Measurements from ENCODE around the gene TMEM132C.
"Not testable (repeated sequence)": the region's sequence is repeated elsewhere in the genome, so short reads cannot be mapped to it uniquely, and the experiment has no call there.

Gene TMEM132C

DNA sequence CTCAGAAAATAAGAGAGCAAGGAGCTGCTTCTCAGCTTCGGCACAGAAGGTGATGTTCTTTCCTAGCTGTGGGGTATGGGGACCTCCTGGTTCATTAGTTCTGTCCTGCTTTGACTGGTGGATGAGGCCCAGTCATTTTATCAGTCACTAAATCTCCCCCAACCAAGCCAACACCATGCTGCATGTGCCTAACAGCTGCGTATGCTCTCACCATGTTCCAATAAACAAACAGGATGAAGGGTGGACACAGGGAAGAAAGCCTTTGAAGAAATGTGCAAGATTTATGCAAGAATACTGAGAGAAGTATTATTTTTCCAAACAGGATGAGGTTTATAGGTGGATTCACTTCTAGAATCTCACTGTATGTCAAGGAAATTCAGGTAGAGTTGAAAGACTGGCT is 156.2 kb downstream of the TMEM132C start:
- DNase-seq, result no peak

- DNase-seq, result no peak
Observed at GRCh38 chr12:128424931-128425431, 158.0 kb downstream of the TMEM132C start.

- DNase-seq, result no peak
Observed at GRCh38 chr12:128425666-128426331, 158.8 kb downstream of the TMEM132C start.

GRCh38 chr12:128426511-128426910 is 159.5 kb downstream of the TMEM132C start:
- no peak for DNase-seq

DNA sequence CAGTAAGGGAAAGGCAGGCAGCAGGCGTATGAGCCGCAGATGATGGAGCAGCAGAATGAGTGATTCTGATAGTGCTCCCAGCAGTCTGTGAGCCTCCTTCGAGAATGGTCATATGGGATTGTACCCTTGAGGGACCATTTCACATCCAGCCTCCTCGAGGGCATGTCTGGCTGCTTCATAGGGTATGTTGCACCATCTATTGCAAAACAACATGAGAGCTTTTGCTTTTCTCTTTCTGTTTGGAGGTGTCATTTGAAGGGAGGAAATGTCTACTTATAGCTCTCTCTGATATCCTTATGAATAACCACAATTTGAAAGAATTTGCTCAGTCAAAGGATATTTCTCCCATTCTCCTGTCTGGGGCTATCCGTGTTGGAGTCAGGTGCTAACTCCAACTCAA is 172.8 kb downstream of the TMEM132C start:
- no peak for DNase-seq

DNA sequence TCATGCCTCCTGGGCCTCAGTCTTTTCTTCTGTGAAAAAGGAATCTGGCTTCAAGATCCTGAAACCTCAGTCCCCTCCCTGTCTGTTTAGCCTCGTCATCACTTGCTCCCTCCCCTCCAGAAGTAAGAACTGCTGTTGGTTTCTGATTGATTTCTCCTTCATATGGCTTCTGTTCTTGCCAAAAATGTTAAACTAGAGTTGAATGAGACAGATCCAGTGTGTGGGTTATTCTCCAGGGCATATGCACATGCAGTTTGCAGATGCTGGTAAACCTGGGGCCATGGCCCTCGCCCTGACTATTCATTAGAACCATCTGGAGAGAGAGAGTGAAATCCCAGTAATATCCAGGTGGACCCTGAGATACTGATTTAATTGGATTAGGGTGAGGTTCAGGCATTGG is 175.1 kb downstream of the TMEM132C start:
- DNase-seq, result no peak

- peak; percentile 43 for DNase-seq
Observed at GRCh38 chr12:128444598-128444997, 177.6 kb downstream of the TMEM132C start.

GRCh38 chr12:128445415-128446127 is 178.6 kb downstream of the TMEM132C start:
- DNase-seq, result peak; percentile 88

GRCh38 chr12:128449146-128449894 is 182.3 kb downstream of the TMEM132C start:
- peak; percentile 67 for DNase-seq

GRCh38 chr12:128450810-128451209 is 183.8 kb downstream of the TMEM132C start:
- DNase-seq, result no peak

DNA sequence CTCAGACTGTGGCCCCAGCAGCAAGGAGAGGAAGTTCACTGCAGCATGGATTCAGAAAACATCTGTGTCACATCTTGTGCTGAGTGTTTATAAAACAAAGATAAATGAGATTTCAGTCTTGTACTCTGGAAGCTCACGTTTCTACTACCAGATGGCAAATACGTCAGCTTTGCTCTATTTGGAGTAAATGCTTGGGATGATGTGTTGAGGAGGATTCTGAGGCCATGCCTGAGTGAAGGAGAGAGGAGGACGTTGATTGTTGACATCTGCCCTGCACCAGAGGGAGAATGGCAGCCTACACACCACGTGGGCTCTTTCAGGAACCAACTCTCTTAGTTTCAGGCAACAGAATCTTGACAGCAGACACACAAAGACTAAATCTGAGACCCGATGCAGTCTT is 188.9 kb downstream of the TMEM132C start:
- DNase-seq, result no peak

DNA sequence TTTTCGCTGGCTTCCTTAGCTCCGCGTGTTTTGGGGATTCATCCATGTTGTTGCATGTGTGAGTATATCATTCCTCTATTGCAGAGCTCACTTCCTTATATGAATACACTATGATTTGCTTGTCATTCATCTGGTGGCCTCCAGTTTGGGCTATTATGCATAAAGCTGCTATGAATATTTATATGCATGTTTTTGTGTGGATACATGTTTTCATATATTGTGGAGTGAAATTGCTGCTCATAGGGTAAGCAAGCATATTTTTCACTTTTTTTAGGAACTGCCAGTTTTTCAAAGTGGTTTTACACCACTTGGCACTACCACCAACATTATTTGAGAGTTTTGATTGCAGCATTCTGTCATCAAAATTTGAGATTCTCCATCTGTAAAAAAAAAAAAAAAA is 190.0 kb downstream of the TMEM132C start:
- no peak for DNase-seq

DNA sequence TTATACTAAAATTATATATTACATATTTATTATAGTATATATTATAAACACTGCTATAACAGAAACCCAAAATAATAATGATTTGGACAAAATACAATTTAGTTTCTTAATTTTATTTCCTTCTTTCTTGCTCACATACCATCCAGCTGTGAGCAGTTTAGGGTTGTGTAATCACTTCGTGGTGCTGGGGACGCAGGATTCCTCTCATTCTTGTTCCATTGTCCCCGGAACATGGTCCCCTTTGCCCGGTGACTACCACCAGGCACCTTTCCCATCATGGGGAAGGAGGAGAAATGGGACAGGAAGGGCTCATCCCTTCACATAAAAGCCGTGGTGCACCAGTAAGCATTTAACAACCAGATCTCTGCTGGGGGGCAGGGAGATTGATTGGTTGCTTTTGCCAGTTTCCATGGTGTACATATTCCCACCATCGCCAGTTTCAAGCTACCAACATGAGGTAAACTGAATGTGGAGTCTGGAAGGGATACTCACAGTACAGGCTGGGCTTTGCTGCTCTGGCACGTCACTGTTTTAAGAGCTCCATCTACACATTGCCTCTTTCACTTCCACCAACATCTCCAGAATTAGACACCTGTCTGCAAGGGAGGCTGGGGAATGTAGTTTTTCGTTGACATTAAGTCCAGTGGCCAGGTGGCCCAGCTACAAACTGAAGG is 191.5 kb downstream of the TMEM132C start:
- no peak for DNase-seq

DNA sequence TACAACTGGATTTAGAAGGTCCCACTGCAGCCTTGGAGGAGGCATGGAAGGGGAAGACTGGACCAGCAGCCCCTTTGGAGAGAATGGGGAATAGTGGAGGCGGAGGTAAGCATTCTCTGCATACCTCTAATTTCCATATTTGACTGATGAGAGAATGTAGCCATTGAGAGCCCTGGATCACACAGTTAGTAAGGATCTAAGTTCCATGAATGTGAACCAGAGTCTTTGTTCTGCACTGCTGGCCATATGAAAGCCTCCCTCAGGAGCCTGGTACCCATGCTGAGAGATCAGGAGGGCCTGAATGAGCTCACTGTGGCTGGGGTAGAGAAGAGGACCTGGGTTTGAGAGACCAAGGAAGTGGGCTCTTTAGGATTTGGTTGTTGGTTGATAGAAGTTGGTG is 192.1 kb downstream of the TMEM132C start:
- no peak for DNase-seq

- DNase-seq, result no peak
Observed at GRCh38 chr12:128463881-128464280, 196.9 kb downstream of the TMEM132C start.

DNA sequence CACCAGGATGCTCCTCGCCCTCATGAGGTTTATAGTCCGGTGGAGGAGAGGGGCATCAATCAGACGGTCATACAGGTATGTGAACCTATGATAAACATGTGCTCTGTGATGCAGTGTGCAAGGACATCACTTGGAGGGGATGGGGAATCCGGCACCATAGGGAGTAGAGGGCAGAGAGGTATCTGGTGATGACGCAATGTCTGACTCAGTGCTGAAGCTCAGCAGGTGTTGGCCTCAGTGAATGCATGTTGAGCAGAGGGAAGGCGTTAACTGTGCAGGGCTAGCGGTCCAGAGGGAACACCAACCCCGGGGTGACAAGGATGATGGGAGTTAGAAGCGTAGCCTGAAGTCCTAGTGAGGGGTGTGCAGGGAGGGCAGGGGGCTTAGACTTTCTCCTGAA is 200.9 kb downstream of the TMEM132C start:
- DNase-seq, result no peak

- no peak for DNase-seq
Observed at GRCh38 chr12:128468926-128469325, 202.0 kb downstream of the TMEM132C start.

GRCh38 chr12:128471491-128471890 is 204.5 kb downstream of the TMEM132C start:
- no peak for DNase-seq

DNA sequence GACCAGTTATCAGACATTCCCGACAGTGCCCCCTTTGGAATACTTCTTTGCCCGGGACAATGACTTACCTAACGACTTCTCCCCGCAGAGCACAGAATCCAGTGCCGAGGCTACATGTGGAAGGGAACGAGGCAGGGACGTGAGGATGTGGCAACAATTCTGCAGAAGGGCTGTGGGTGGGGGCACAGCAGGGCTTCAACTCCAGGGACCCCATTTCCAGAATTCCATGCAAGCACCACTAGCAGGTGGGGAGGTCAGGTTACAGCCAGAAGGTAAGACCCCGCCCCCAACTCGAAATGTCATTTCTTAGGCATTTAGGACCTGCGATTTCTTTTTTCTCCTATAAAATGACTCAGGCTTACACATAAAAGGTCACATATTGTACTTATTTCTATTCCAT is 207.9 kb downstream of the TMEM132C start:
- DNase-seq, result no peak

- no peak for DNase-seq
Observed at GRCh38 chr12:128476266-128476665, 209.3 kb downstream of the TMEM132C start.

DNA sequence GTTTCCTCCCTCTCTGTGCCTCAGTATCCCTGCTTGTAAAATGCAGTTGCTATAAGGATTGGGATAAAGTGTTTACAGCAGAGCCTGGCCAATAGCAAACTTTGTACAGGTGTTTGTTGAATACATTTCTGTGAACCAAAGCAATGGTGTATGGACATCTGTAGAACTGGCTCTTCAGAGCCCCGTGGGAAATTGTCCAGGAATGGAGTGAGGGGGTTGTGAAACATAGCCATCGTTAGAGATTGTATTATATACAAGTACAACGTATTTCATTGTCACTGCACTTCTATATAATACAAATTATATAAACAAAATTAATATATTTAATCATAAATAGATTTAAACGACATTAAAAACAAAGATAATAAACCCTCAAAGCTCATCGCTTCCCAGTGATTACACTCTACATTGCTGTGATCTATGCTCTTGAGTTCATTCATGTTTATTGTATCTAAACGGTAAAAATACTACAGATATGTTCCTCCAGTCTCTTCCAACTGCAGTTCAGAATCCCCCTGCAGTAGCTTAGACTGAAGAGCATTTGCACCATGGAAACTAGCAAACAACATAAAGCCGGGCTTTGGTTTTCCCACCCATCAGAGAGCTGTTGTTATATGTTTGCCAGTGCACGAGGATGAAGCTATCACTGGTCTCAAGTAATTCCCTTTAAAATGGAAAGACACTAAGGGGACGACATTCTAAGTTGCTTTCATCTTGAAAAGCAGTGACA is 216.7 kb downstream of the TMEM132C start:
- no peak for DNase-seq

GRCh38 chr12:128497376-128497775 is 230.4 kb downstream of the TMEM132C start:
- DNase-seq, result not testable (repeated sequence)
